ENCODE data around the gene MEN1.

DNA sequence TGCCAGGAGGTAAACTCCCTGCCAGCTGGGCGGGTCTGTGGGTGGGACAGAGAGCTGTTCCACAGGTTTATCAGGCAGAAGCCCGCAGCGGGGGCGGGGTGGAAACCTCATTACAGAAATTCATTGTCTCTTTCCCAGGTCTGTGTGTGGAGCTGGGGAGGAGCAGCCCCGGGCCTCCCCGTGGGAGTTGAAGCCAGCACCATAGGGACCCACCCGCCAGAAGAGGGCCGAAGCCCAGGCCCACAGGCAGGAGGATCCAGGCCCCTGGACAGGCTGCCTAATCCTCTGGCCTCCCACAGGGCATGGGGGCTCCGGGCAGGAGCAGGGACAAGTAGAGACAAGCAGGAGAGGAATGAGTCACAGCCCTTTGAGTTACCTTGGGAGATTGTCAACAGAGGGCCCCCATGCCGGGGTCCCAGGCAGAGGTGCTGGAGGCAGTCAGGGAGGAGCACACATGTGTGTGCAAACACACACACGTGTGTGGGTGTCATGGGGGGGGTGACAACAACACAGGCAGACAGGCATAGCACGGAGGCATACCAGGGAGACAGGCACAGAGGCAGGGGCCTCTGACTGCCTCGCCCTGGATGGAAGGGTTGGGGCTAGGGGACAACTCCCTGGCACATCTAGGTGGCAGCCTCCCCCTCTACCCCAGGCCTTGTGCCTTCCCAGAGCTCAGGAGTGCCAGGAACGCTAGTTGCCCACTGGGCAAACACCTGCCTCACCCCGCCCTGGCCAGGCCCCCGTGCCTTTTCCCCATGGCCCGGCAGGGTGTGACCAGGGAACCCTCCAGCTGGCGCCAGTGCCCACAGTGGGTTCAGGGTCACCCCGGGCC lies 32.7 kb upstream of the MEN1 start:
- TF ChIP-seq CSDC2 (CRISPR knock-in tag; IDR thresholded peaks at IDR 0.05) (no peak), TCF4 (CRISPR knock-in tag; IDR thresholded peaks at IDR 0.05; ENCODE audit: borderline replicate concordance) (no peak), TOX (CRISPR knock-in tag; IDR thresholded peaks at IDR 0.05; ENCODE audit: borderline replicate concordance) (no peak), ISL1 (CRISPR knock-in tag; IDR thresholded peaks at IDR 0.05) (no peak)
- TF ChIP-seq, protein P1, sequence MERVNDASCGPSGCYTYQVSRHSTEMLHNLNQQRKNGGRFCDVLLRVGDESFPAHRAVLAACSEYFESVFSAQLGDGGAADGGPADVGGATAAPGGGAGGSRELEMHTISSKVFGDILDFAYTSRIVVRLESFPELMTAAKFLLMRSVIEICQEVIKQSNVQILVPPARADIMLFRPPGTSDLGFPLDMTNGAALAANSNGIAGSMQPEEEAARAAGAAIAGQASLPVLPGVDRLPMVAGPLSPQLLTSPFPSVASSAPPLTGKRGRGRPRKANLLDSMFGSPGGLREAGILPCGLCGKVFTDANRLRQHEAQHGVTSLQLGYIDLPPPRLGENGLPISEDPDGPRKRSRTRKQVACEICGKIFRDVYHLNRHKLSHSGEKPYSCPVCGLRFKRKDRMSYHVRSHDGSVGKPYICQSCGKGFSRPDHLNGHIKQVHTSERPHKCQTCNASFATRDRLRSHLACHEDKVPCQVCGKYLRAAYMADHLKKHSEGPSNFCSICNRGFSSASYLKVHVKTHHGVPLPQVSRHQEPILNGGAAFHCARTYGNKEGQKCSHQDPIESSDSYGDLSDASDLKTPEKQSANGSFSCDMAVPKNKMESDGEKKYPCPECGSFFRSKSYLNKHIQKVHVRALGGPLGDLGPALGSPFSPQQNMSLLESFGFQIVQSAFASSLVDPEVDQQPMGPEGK (CRISPR knock-in tag; IDR thresholded peaks at IDR 0.05; ENCODE audit: borderline replicate concordance), result no peak
